HFFc6 (cell line): ENCODE results near the gene PANK1. TPM values are rescaled to one million over a fixed set of nuclear protein-coding genes. Genes with fewer than 3 reads are reported as not detected.

Experiments used
- DNase-seq: peaks from one replicate; pipeline ENCODE4 v3.0.0-alpha.2; 2018
- H3K27ac Mint-ChIP-seq: 2 replicates; pipeline ENCODE4 v1.8.0; 2020; ENCODE audit warnings: mild to moderate bottlenecking, mixed read lengths
- H3K27me3 Mint-ChIP-seq: 2 replicates; pipeline ENCODE4 v1.8.0; 2021; ENCODE audit warnings: mild to moderate bottlenecking, moderate library complexity, mixed read lengths; ENCODE audit not compliant: insufficient read depth
- H3K36me3 Mint-ChIP-seq: 2 replicates; pipeline ENCODE4 v1.8.0; 2021; ENCODE audit warnings: low read depth, mixed read lengths
- H3K4me1 Mint-ChIP-seq: 2 replicates; pipeline ENCODE4 v1.8.0; 2020; ENCODE audit warnings: low read depth, mixed read lengths
- H3K4me3 Mint-ChIP-seq: 2 replicates; pipeline ENCODE4 v1.8.0; 2020; ENCODE audit warnings: mild to moderate bottlenecking, moderate library complexity, mixed read lengths
- H3K9me3 Mint-ChIP-seq: 2 replicates; pipeline ENCODE4 v1.8.0; 2020; ENCODE audit warnings: mild to moderate bottlenecking, mixed read lengths
- CTCF ChIP-seq: fragments of 200-600 bp; sonication (generic); IDR thresholded peaks from 2 replicates; pipeline ENCODE4 v1.5.0; 2021; ENCODE audit warnings: antibody characterized with exemption, mild to moderate bottlenecking
- total RNA-seq, 6 experiments: library from RNA; stranded (reverse); fragmentation: NEBNext Ultra II Directional; extraction: Animal tissue kit (Norgen Biotek cat#: 25700); gene quantifications; 2 replicates in 1 of 6; 3 replicates in 5 of 6; pipeline ENCODE4 v1.2.3, GENCODE V29; 2021

The PANK1 gene
- total RNA-seq, 6 experiments from 2014 or later, result 3.8 to 4.7 (median 4.3) TPM

- Mint-ChIP-seq H3K4me3 (no peak overlapping the region), H3K9me3 (no peaks in the 10 kb centered on the region), H3K4me1 (peaks cover 27% of the 10 kb centered on the region), H3K27ac (no peak overlapping the region), H3K27me3 (peaks cover 7% of the 10 kb centered on the region), H3K36me3 (no peaks in the 10 kb centered on the region)
- peak; percentile 40 for TF ChIP-seq CTCF
- DNase-seq, result peak; percentile 16
These were observed 89.2 kb downstream of the PANK1 start for GRCh38 chr10:89555688-89556445.

- Mint-ChIP-seq H3K9me3 (no peaks in the 10 kb centered on the region), H3K27me3 (peaks cover 7% of the 10 kb centered on the region), H3K4me1 (peaks cover 32% of the 10 kb centered on the region), H3K36me3 (no peaks in the 10 kb centered on the region), H3K27ac (no peak overlapping the region), H3K4me3 (no peak overlapping the region)
- no peak for DNase-seq
- no peak for TF ChIP-seq CTCF
These were observed 90.6 kb downstream of the PANK1 start for GRCh38 chr10:89554433-89554832.

DNA sequence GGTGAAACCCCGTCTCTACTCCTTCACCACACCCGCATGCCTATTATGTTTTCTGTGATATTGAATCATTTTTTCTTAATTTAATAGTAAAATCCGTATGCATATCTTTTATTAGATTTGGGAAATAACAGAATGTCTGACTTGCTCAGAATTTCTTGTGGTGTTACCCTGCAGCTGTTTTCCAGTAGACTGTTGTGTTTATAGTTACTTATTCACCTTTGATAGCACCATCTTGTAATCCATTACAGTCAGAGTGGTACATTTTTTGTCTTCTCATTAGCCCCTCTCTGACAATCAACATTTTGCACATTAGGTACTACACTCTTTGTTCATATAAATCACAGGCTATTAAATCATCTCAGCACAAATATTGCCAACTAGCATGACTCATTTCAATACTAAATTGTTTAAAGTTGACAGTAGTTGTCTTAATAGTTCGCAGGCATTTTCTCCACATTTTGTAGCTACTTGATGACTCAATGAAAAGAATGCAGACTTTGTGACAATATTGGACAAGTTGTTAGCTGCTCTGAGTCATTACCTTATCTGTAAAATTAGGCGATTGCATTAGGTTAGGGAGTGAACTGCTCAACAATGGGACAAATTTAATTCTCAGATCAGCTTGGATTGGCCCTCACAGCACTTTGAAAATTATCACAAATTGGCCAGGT lies 91.8 kb downstream of the PANK1 start:
- no peak overlapping the region for H3K4me3 Mint-ChIP-seq
- peaks cover 32% of the 10 kb centered on the region for H3K4me1 Mint-ChIP-seq
- H3K36me3 Mint-ChIP-seq, result no peaks in the 10 kb centered on the region
- DNase-seq, result peak; percentile 93
- no peaks in the 10 kb centered on the region for H3K9me3 Mint-ChIP-seq
- H3K27me3 Mint-ChIP-seq, result peaks cover 6% of the 10 kb centered on the region
- no peak for TF ChIP-seq CTCF
- H3K27ac Mint-ChIP-seq, result no peak overlapping the region

DNA sequence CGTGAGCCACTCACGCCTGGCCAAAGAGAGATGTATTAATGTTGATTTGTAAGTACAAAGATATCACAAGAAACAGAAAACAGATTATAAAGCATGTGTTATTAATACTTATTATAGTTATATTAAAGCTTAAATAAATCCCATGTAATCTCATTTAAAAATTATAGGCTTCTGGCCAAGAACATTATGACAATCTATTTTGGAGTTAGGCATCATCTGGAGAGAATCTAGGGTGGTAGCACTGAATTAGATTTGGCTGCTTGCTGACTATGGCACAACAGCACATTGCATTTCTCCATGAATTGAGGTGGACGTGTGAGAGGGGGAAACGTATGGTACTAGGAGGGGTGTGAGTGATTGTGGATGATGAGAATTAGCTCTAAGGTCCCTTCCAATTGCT lies 92.8 kb downstream of the PANK1 start:
- no peaks in the 10 kb centered on the region for H3K9me3 Mint-ChIP-seq
- no peak for TF ChIP-seq CTCF
- no peak overlapping the region for H3K27ac Mint-ChIP-seq
- DNase-seq, result no peak
- peaks cover 32% of the 10 kb centered on the region for H3K4me1 Mint-ChIP-seq
- H3K27me3 Mint-ChIP-seq, result peaks cover 6% of the 10 kb centered on the region
- no peak overlapping the region for H3K4me3 Mint-ChIP-seq
- no peaks in the 10 kb centered on the region for H3K36me3 Mint-ChIP-seq

- Mint-ChIP-seq H3K36me3 (no peaks in the 10 kb centered on the region), H3K9me3 (peaks cover 7% of the 10 kb centered on the region; the same call in 1 of the 2 replicates), H3K27me3 (peaks cover 6% of the 10 kb centered on the region; the same call in 1 of the 2 replicates), H3K27ac (no peak overlapping the region), H3K4me1 (peaks cover 32% of the 10 kb centered on the region), H3K4me3 (no peak overlapping the region)
- DNase-seq, result no peak
- no peak for TF ChIP-seq CTCF
These were observed 94.5 kb downstream of the PANK1 start for GRCh38 chr10:89550509-89550908.
